GM12878 (cell line): ENCODE measurements around the gene PATJ. TPM values are rescaled to one million over a fixed set of nuclear protein-coding genes. Genes with fewer than 3 reads are reported as not detected.

ENCODE experiments used
- MTA2 ChIP-seq: fragments of 450-650 bp; IDR thresholded peaks from 2 replicates; pipeline ENCODE4 v1.6.1; 2016; ENCODE audit warnings: low read depth, mild to moderate bottlenecking, moderate library complexity
- polyA plus RNA-seq, 11 experiments: library from polyadenylated mRNA; depleted of rRNA in 4 of 11; unstranded in 6 of 11; stranded (reverse) in 5 of 11; fragments of >200 nt; fragmentation: Nextera tagmentation in 4 of 11; fragmentation: Illumina TruSeq in 1 of 11; extraction: Ambion mirVana in 4 of 11; extraction: Trizol in 1 of 11; gene quantifications; 1 replicate in 1 of 11; 2 replicates in 10 of 11; pipeline versions ENCODE4 v1.2.1 to v1.2.3, GENCODE V29; 2011 to 2016; ENCODE audit warnings: inconsistent platforms in 2 of 11, missing spikeins in 2 of 11, low read depth in 1 of 11
- total RNA-seq, 4 experiments: library from RNA; depleted of rRNA in 3 of 4; stranded (reverse); fragments of >200 nt in 3 of 4; fragmentation: Illumina TruSeq in 1 of 4; extraction: Trizol in 1 of 4; gene quantifications; 2 replicates each; pipeline versions ENCODE4 v1.2.1 to v1.2.3, GENCODE V29; 2013 to 2021
- TF ChIP-seq, protein P1 (sequence below): IDR thresholded peaks from 2 replicates; pipeline ENCODE4 v1.6.1; 2012; ENCODE audit warnings: improper control_type of control experiment, low read depth, low read length; ENCODE audit not compliant: insufficient replicate concordance
- TF ChIP-seq, protein P2 (sequence below): fragments of 450-650 bp; conservative IDR thresholded peaks from 2 replicates; pipeline ENCODE4 v1.6.1; 2017; ENCODE audit warnings: mild to moderate bottlenecking, moderate library complexity
- TF ChIP-seq, protein P3 (sequence below): IDR thresholded peaks from 2 replicates; pipeline ENCODE4 v1.6.1; 2011; ENCODE audit warnings: low read depth, mild to moderate bottlenecking, low read length, moderate library complexity, borderline replicate concordance; ENCODE audit errors: extremely low read depth
- TF ChIP-seq, protein P4 (sequence below): fragments of 450-650 bp; formaldehyde crosslinking; IDR thresholded peaks from 2 replicates; pipeline ENCODE4 v1.4.0; 2020; ENCODE audit warnings: mild to moderate bottlenecking, moderate library complexity

PATJ gene
- total and polyA plus RNA-seq, 10 of the 15 experiments (the other 5 are each of a cell fraction or from before 2014, with no cell fraction given): 2.8 to 13.9 (median 6.9) TPM

DNA sequence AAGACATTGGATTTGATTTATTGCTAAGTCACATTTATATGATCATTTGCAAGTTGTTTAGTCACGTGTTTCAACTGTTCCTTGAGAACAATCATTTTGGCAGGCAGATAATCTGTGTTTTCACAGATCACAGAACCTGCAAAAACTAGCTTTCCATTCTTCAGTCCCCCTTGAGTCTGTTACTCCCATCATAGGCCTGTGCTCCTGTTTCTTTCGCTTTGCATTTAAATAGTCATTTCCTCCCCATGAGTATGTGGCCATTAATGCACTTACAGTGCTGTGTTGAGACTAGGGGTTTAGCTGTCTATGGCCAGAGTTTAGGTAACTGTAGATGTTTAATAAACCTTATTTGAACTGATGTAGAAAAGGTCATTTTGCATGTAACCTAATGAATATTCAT, 214.5 kb downstream of the PATJ start (continued):
- TF ChIP-seq, protein P1, sequence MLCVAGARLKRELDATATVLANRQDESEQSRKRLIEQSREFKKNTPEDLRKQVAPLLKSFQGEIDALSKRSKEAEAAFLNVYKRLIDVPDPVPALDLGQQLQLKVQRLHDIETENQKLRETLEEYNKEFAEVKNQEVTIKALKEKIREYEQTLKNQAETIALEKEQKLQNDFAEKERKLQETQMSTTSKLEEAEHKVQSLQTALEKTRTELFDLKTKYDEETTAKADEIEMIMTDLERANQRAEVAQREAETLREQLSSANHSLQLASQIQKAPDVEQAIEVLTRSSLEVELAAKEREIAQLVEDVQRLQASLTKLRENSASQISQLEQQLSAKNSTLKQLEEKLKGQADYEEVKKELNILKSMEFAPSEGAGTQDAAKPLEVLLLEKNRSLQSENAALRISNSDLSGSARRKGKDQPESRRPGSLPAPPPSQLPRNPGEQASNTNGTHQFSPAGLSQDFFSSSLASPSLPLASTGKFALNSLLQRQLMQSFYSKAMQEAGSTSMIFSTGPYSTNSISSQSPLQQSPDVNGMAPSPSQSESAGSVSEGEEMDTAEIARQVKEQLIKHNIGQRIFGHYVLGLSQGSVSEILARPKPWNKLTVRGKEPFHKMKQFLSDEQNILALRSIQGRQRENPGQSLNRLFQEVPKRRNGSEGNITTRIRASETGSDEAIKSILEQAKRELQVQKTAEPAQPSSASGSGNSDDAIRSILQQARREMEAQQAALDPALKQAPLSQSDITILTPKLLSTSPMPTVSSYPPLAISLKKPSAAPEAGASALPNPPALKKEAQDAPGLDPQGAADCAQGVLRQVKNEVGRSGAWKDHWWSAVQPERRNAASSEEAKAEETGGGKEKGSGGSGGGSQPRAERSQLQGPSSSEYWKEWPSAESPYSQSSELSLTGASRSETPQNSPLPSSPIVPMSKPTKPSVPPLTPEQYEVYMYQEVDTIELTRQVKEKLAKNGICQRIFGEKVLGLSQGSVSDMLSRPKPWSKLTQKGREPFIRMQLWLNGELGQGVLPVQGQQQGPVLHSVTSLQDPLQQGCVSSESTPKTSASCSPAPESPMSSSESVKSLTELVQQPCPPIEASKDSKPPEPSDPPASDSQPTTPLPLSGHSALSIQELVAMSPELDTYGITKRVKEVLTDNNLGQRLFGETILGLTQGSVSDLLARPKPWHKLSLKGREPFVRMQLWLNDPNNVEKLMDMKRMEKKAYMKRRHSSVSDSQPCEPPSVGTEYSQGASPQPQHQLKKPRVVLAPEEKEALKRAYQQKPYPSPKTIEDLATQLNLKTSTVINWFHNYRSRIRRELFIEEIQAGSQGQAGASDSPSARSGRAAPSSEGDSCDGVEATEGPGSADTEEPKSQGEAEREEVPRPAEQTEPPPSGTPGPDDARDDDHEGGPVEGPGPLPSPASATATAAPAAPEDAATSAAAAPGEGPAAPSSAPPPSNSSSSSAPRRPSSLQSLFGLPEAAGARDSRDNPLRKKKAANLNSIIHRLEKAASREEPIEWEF: no peak
- no peak for TF ChIP-seq MTA2
- TF ChIP-seq, protein P2, sequence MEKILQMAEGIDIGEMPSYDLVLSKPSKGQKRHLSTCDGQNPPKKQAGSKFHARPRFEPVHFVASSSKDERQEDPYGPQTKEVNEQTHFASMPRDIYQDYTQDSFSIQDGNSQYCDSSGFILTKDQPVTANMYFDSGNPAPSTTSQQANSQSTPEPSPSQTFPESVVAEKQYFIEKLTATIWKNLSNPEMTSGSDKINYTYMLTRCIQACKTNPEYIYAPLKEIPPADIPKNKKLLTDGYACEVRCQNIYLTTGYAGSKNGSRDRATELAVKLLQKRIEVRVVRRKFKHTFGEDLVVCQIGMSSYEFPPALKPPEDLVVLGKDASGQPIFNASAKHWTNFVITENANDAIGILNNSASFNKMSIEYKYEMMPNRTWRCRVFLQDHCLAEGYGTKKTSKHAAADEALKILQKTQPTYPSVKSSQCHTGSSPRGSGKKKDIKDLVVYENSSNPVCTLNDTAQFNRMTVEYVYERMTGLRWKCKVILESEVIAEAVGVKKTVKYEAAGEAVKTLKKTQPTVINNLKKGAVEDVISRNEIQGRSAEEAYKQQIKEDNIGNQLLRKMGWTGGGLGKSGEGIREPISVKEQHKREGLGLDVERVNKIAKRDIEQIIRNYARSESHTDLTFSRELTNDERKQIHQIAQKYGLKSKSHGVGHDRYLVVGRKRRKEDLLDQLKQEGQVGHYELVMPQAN: no peak
- TF ChIP-seq, protein P3, sequence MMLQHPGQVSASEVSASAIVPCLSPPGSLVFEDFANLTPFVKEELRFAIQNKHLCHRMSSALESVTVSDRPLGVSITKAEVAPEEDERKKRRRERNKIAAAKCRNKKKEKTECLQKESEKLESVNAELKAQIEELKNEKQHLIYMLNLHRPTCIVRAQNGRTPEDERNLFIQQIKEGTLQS: no peak
- TF ChIP-seq, protein P4, sequence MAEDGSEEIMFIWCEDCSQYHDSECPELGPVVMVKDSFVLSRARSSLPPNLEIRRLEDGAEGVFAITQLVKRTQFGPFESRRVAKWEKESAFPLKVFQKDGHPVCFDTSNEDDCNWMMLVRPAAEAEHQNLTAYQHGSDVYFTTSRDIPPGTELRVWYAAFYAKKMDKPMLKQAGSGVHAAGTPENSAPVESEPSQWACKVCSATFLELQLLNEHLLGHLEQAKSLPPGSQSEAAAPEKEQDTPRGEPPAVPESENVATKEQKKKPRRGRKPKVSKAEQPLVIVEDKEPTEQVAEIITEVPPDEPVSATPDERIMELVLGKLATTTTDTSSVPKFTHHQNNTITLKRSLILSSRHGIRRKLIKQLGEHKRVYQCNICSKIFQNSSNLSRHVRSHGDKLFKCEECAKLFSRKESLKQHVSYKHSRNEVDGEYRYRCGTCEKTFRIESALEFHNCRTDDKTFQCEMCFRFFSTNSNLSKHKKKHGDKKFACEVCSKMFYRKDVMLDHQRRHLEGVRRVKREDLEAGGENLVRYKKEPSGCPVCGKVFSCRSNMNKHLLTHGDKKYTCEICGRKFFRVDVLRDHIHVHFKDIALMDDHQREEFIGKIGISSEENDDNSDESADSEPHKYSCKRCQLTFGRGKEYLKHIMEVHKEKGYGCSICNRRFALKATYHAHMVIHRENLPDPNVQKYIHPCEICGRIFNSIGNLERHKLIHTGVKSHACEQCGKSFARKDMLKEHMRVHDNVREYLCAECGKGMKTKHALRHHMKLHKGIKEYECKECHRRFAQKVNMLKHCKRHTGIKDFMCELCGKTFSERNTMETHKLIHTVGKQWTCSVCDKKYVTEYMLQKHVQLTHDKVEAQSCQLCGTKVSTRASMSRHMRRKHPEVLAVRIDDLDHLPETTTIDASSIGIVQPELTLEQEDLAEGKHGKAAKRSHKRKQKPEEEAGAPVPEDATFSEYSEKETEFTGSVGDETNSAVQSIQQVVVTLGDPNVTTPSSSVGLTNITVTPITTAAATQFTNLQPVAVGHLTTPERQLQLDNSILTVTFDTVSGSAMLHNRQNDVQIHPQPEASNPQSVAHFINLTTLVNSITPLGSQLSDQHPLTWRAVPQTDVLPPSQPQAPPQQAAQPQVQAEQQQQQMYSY (CRISPR knock-in tag): no peak
- TF ChIP-seq, all 136 proteins: peak for 0
